Muscle of leg (tissue), 11 donors: ENCODE measurements around the gene HTR3C. TPM values are rescaled to one million over a fixed set of nuclear protein-coding genes. Genes with fewer than 3 reads are reported as not detected.
"Not testable (repeated sequence)": the region's sequence is repeated elsewhere in the genome, so short reads cannot be mapped to it uniquely, and the experiment has no call there.

ENCODE experiments used
- DNase-seq: peaks from one replicate; pipeline ENCODE4 v3.0.0; 2013
- H3K27ac ChIP-seq: one replicate; pipeline ENCODE4 v1.5.1; 2013; ENCODE audit warnings: mild to moderate bottlenecking, low read length, control low read depth
- H3K27me3 ChIP-seq: one replicate; pipeline ENCODE4 v1.6.1; 2013; ENCODE audit warnings: low read length; ENCODE audit not compliant: control insufficient read depth, insufficient read depth
- H3K36me3 ChIP-seq: one replicate; pipeline ENCODE4 v1.6.1; 2013; ENCODE audit warnings: low read length; ENCODE audit not compliant: control insufficient read depth, insufficient read depth
- H3K4me1 ChIP-seq: one replicate; pipeline ENCODE4 v1.6.1; 2013; ENCODE audit warnings: low read length; ENCODE audit not compliant: control insufficient read depth, insufficient read depth
- H3K4me3 ChIP-seq: one replicate; pipeline ENCODE4 v1.5.1; 2013; ENCODE audit warnings: low read length, control low read depth
- H3K9me3 ChIP-seq: replicated peaks from 2 replicates; pipeline ENCODE4 v1.6.1; 2013; ENCODE audit warnings: low read depth, low read length; ENCODE audit not compliant: control insufficient read depth
- WGBS: methylation state at CpG from one replicate; pipeline ENCODE4 v1.1.5; 2013; ENCODE audit warnings: missing lambda C conversion rate; ENCODE audit not compliant: insufficient coverage; 5-methylcytosine and 5-hydroxymethylcytosine counted together
- polyA plus RNA-seq, 8 donors: library from polyadenylated mRNA; unstranded; fragments of 120-200 nt; gene quantifications; one replicate each; pipeline versions ENCODE4 v1.2.1 to v1.2.3, GENCODE V29; 2013; ENCODE audit warnings: inconsistent platforms in 1 of 8, low replicate concordance in 1 of 8; ENCODE audit not compliant: insufficient read length in 8 of 8, insufficient read depth in 1 of 8
- total RNA-seq: library from RNA; stranded (reverse); fragments of 120-200 nt; gene quantifications from one replicate; pipeline ENCODE4 v1.2.4, GENCODE V29; 2013

Gene HTR3C
- total and polyA plus RNA-seq, 9 donors: not detected

DNA sequence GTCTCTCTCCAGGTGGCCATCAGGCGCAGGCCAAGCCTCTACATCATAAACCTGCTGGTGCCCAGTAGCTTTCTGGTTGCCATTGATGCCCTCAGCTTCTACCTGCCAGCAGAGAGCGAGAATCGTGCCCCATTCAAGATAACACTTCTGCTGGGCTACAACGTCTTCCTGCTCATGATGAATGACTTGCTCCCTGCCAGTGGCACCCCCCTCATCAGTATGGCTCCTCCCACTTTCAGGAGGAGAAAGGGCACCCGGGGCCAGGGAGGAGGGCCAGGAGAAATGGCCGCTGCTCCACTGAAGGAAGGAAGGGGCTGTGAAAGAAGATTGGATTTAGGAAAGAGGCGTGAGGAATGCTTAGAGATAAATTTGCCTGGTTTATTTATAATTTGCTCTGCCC lies 6.6 kb downstream of the HTR3C start:
- 87% methylated on average over 4 of the region's 7 CpGs for WGBS
- DNase-seq: no peak
- no peaks in the 10 kb centered on the region for H3K9me3 ChIP-seq
- no peaks in the 10 kb centered on the region for H3K36me3 ChIP-seq
- H3K4me1 ChIP-seq: no peaks in the 10 kb centered on the region
- peaks cover 4% of the 10 kb centered on the region for H3K27me3 ChIP-seq
- H3K4me3 ChIP-seq: no peak overlapping the region
- H3K27ac ChIP-seq: no peak overlapping the region

GRCh38 chr3:184062637-184063036 lies 9.8 kb downstream of the HTR3C start:
- peaks cover 4% of the 10 kb centered on the region for H3K27me3 ChIP-seq
- no peaks in the 10 kb centered on the region for H3K4me1 ChIP-seq
- H3K4me3 ChIP-seq: no peak overlapping the region
- no peaks in the 10 kb centered on the region for H3K36me3 ChIP-seq
- no peak for DNase-seq
- no peaks in the 10 kb centered on the region for H3K9me3 ChIP-seq
- H3K27ac ChIP-seq: no peak overlapping the region

DNA sequence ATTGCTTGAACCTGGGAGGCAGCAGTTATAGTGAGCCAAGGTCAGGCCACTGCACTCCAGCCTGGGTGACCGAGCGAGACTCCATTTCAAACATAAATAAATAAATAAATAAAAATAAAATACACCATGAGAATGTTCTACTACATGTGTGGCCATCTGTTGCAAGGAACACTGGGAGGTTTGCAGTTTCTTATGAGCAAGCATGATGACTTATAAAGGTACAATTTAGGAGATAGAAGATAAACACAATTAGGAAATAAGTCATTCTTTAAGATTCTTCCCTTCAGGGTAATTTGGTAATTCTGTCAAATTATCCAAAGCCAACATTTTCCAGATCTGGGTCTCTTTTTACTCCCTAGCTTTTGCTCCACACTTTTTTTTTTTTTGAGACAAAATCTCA lies 13.4 kb downstream of the HTR3C start:
- Histone ChIP-seq H3K4me1 (no peaks in the 10 kb centered on the region), H3K27ac (no peak overlapping the region)
- WGBS: no CpG with 5 or more reads among the region's 2 CpGs

DNA sequence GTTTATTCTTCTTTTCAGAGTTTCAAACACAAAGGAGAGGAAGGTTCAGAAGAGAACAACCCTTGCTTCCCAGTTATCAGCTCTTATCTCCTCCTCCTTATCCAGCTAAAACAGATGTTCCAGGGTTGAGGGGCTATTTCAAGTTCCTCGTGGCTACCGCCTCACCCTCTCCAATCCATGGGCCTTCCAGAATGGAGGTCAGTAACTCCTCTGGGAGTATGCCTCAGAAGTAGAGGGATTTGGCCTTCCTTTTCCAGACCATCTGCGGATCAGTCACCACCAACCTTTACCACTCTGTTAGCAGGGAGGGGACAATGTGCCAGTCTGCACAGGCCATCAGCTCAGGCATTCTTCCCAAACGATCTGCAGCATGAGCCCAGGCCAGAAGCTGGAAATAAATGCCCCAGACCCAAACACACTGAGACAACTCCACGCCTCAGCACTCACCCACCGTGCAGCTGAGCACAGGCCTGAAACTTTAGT lies 14.8 kb downstream of the HTR3C start:
- 60% methylated on average over 1 of the region's 6 CpGs for WGBS
- no peak overlapping the region for H3K27ac ChIP-seq
- H3K9me3 ChIP-seq: no peaks in the 10 kb centered on the region
- no peak overlapping the region for H3K4me3 ChIP-seq
- no peak for DNase-seq
- H3K27me3 ChIP-seq: no peaks in the 10 kb centered on the region
- no peaks in the 10 kb centered on the region for H3K4me1 ChIP-seq
- H3K36me3 ChIP-seq: no peaks in the 10 kb centered on the region

More for the DNA sequence above, 13.4 kb downstream of the HTR3C start:
- H3K36me3 ChIP-seq: no peaks in the 10 kb centered on the region
- H3K9me3 ChIP-seq: no peaks in the 10 kb centered on the region
- DNase-seq: no peak
- no peak overlapping the region for H3K4me3 ChIP-seq
- no peaks in the 10 kb centered on the region for H3K27me3 ChIP-seq

DNA sequence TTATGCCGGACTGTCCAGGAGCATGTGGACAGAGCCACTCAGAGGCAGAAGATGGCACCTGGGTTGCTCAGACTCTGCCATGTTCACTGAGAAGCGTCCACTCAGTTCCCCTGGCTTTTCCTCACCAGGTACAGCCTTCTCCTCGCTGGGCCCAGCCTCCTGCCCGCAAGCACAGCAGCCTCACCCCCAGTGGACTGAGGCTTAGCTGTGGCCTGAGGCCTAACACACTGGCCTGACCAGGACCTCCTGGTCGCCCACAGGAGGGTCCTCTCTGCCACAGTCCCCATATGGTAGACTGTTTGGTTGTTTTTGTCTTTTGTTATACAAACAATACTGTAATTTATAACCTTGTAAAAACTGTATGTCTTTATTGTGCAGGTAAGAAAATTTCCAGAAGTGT lies 15.5 kb downstream of the HTR3C start:
- 86% methylated on average over 4 of the region's 5 CpGs for WGBS

GRCh38 chr3:184071142-184071541 lies 18.3 kb downstream of the HTR3C start:
- not testable (repeated sequence) for H3K36me3 ChIP-seq, H3K27me3 ChIP-seq, H3K4me1 ChIP-seq, H3K27ac ChIP-seq, DNase-seq, H3K4me3 ChIP-seq, H3K9me3 ChIP-seq
- 94% methylated on average over 3 of the region's 7 CpGs for WGBS

More for the DNA sequence above, 15.5 kb downstream of the HTR3C start:
- no peaks in the 10 kb centered on the region for H3K9me3 ChIP-seq
- no peak overlapping the region for H3K27ac ChIP-seq
- H3K4me3 ChIP-seq: no peak overlapping the region
- H3K4me1 ChIP-seq: no peaks in the 10 kb centered on the region
- no peaks in the 10 kb centered on the region for H3K36me3 ChIP-seq
- no peak for DNase-seq
- H3K27me3 ChIP-seq: no peaks in the 10 kb centered on the region

DNA sequence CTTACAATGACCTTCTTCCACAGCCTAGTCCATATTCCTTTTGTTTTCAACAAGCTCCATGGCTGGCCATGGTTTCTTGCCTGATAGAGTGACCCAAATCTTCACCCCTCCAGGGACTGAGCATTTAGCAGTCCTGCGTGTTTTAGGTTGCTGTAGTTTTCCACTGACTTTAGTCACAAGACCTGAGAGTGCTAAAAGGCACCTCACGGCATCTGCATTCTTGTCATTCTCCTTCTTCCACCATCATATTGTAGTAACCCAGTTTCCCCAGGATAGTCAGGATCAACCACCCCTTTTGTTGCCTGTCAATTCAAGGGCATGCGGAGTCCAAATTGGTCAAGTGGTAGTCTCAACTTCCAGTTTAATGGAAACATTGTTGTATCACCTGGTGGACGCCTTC lies 20.8 kb downstream of the HTR3C start:
- no peak overlapping the region for H3K4me3 ChIP-seq
- H3K27me3 ChIP-seq: no peaks in the 10 kb centered on the region
- no peaks in the 10 kb centered on the region for H3K36me3 ChIP-seq
- H3K27ac ChIP-seq: no peak overlapping the region
- WGBS: 74% methylated on average over 3 of the region's 4 CpGs
- no peaks in the 10 kb centered on the region for H3K4me1 ChIP-seq
- no peak for DNase-seq
- H3K9me3 ChIP-seq: no peaks in the 10 kb centered on the region

DNA sequence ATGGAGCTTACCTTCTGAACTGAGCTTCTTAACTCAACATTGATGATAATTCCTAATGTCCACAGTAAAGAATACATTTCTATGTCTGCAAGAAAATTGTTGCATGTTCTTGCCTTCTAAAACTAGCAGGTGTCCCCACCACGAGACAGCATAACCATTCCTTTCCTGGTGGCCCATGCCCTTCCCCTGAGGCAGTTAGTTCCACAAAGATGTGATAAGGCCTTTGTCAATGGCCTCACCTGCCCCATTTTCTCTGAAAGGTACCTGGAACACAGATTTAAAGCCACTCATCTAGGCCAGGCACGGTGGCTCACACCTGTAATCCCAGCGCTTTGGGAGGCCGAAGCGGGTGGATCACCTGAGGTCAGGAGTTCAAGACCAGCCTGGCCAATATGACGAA lies 23.1 kb downstream of the HTR3C start:
- no peaks in the 10 kb centered on the region for H3K27me3 ChIP-seq
- no peak overlapping the region for H3K27ac ChIP-seq
- no peak overlapping the region for H3K4me3 ChIP-seq
- no peaks in the 10 kb centered on the region for H3K36me3 ChIP-seq
- 81% methylated on average over 3 of the region's 6 CpGs for WGBS
- no peak for DNase-seq
- no peaks in the 10 kb centered on the region for H3K4me1 ChIP-seq
- H3K9me3 ChIP-seq: no peaks in the 10 kb centered on the region

DNA sequence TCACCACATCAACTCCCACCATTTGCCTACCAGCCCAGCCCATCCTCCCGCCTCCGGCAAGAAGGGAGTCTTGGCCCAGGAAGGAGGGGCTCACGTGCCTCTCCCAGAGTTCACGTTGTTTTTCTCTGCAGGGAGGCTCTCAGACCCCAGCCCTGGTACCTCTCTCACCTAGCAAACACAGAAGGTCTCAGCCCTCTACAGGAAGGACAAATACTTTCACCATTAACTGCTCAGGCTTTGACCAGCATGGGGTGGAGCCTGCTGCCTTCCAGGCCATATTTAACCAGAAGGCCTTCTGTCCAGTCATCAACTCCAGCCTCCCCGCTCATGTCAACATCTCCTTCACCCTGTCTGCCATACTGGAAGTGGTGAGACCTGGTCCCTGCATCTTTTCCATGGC lies 25.0 kb downstream of the HTR3C start:
- no peaks in the 10 kb centered on the region for H3K4me1 ChIP-seq
- 76% methylated on average over 4 of the region's 5 CpGs for WGBS

DNA sequence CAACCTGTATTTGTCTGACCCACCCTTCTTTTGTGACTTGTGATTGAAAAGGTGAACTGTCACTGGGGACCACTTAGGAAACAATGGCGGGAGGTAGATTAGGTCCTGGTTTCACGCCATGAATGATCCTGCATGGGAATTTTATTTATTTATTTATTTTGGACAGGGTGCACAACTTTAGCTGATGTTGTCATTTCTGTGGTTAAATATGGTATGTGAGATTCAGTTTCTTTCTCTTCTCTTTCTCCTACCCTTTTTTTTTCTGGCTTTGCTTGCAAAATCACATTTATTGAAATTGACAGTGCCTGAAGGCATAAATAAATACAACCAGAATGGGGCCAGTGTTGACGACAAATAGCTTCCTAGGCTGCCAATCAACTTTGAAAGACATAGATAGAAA lies 26.0 kb downstream of the HTR3C start:
- Histone ChIP-seq H3K9me3 (no peaks in the 10 kb centered on the region), H3K4me3 (no peak overlapping the region), H3K27ac (no peak overlapping the region), H3K27me3 (no peaks in the 10 kb centered on the region), H3K4me1 (no peaks in the 10 kb centered on the region), H3K36me3 (no peaks in the 10 kb centered on the region)
- no peak for DNase-seq
- WGBS: 78% methylated on average over 1 of the region's 3 CpGs

More for the DNA sequence above, 25.0 kb downstream of the HTR3C start:
- no peak for DNase-seq
- no peak overlapping the region for H3K4me3 ChIP-seq
- H3K9me3 ChIP-seq: no peaks in the 10 kb centered on the region
- no peaks in the 10 kb centered on the region for H3K27me3 ChIP-seq
- no peak overlapping the region for H3K27ac ChIP-seq
- H3K36me3 ChIP-seq: no peaks in the 10 kb centered on the region

DNA sequence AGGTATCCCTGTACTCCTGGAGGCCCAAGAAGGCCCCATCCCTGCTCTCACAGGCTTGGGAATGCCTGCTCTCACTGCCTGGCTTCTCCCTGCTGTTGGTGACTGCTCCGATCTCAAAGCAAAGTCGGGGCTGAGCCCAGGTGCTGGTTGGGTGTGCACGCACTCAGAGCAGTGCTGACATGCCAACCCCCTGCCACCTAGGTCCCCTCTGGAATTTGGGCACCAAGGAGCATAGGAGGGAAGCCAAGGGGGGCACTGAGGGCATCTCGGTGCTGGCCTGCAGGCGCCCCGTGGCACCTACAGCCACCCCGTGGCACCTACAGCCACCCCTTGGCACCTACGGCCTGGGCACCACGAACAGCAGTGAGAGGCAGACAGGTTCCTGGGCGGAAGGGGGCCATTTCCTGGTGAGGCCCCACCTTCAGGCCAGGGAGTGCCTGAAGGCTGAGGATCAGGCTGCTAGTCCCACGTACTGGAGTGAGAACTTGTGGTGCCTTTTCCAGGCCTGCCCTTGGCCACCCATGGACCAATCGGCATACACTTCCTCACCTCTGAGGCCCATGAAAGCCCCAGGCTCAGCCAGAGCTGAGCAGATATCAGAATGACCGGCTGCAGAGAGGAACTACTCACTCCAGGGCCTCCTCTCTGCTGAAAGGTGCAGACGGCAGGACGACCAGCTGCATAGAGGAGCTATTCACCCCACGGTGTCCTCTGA lies 28.4 kb downstream of the HTR3C start:
- no peaks in the 10 kb centered on the region for H3K36me3 ChIP-seq
- DNase-seq: no peak
- H3K27me3 ChIP-seq: no peaks in the 10 kb centered on the region
- H3K9me3 ChIP-seq: no peaks in the 10 kb centered on the region
- no peak overlapping the region for H3K4me3 ChIP-seq
- H3K4me1 ChIP-seq: no peaks in the 10 kb centered on the region
- no peak overlapping the region for H3K27ac ChIP-seq
- 75% methylated on average over 15 of the region's 16 CpGs for WGBS
